Prostate gland (tissue), 2 donors: Measurements from ENCODE around the gene RPS6KA1. TPM values are rescaled to one million over a fixed set of nuclear protein-coding genes. Genes with fewer than 3 reads are reported as not detected.
A peak's percentile ranks its signal among the peaks of the same experiment; 100 is the strongest.

Source experiments
- DNase-seq: peaks from one replicate; pipeline ENCODE4 v3.0.0-alpha.2; 2019; ENCODE audit warnings: low spot score
- H3K27ac ChIP-seq, 2 donors: fragments of 200-600 bp; sonication (generic); 2 replicates each; pipeline ENCODE4 v1.5.1; 2017 to 2019
- H3K27me3 ChIP-seq: fragments of 200-600 bp; sonication (generic); replicated peaks from 2 replicates; pipeline ENCODE4 v1.5.1; 2019; ENCODE audit not compliant: insufficient read depth
- H3K36me3 ChIP-seq, 2 donors: fragments of 200-600 bp; sonication (generic); 1 replicate in 1 of 2; 2 replicates in 1 of 2; pipeline versions ENCODE4 v1.5.1 to v1.8.1; 2017 to 2019
- H3K4me1 ChIP-seq: fragments of 200-600 bp; sonication (generic); replicated peaks from 2 replicates; pipeline ENCODE4 v1.5.1; 2019
- H3K4me3 ChIP-seq, 2 donors: fragments of 200-600 bp; sonication (generic); 2 replicates each; pipeline ENCODE4 v1.5.1; 2017 to 2019
- H3K9me3 ChIP-seq: fragments of 200-600 bp; sonication (generic); 2 replicates; pipeline ENCODE4 v1.5.1; 2017
- POLR2A ChIP-seq: fragments of 450-650 bp; IDR thresholded peaks from one replicate; pipeline ENCODE4 v1.6.1; 2016; ENCODE audit warnings: antibody characterized with exemption, mild to moderate bottlenecking
- POLR2AphosphoS5 ChIP-seq: sonication (generic); formaldehyde crosslinking; IDR thresholded peaks from one replicate; pipeline ENCODE4 v1.6.1; 2017; ENCODE audit warnings: antibody characterized with exemption
- WGBS: methylation state at CpG from one replicate; pipeline ENCODE4 v1.1.5; 2018; 5-methylcytosine and 5-hydroxymethylcytosine counted together
- intact Hi-C: fragments of 100-400 bp; cut with DNase I; formaldehyde crosslinking; loops from one replicate; pipeline ENCODE4 v1.14.2; 2022
- total RNA-seq, 2 donors: library from RNA; depleted of rRNA; stranded (reverse); fragments of >200 nt; gene quantifications; one replicate each; pipeline ENCODE4 v1.1.0, GENCODE V29; 2016
- TF ChIP-seq, protein P1 (sequence below), 4 experiments: fragments of 200-600 bp in 2 of 4; fragments of 450-650 bp in 2 of 4; sonication (generic) in 2 of 4; IDR thresholded peaks; 1 replicate in 3 of 4; 2 replicates in 1 of 4; pipeline ENCODE4 v1.5.1; 2016 to 2019; ENCODE audit warnings: antibody characterized with exemption in 4 of 4, mild to moderate bottlenecking in 2 of 4, moderate library complexity in 2 of 4

Gene RPS6KA1
- total RNA-seq, 2 donors from 2014 or later, result 38.6 to 87.5 TPM

DNA sequence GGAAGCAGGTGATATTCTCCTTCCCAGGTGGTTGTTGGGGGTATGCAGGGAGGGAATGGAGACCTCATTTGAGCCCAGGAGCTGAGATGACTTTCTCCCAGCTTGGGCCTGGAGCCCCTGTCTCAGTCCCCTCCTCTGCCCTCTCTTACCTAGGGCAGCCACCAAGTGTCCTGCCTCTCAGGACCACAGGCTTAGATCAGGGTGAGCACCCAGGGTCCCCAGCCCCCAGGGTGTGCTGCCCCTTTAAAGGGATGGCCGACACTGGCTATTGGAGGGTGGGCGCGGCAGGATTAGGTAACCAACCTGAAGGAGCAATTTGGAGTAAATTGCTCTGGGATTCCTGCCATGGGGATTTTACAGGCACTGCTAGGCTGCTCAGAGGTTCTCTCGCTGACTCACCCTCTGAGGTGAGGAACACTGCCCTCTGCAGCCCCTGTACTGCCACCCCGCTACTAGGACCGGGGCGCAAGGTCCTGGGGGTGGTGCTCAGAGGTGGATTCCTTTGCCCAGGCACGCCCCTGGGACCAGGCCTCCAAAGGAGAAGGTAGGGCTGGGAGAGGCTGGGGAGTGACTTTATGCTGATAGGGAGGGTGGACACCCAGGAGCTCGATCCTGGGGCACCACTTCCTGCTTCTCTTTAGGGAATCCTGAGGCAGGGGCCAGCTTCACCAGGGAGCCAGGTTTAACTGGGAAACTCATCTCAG lies 1.5 kb downstream of the RPS6KA1 start:
- Histone ChIP-seq H3K4me3 (peak overlapping the region; percentile 74 to 95), H3K27me3 (no peaks in the 10 kb centered on the region), H3K27ac (peak overlapping the region; percentile 83 to 91), H3K4me1 (peaks cover 13% of the 10 kb centered on the region), H3K9me3 (no peaks in the 10 kb centered on the region), H3K36me3 (no peaks in the 10 kb centered on the region)
- WGBS, result 25% methylated on average over 9 of the region's 9 CpGs
- peak; percentile 74 for DNase-seq
- intact Hi-C loops, result no loop called here
- TF ChIP-seq, protein P1, sequence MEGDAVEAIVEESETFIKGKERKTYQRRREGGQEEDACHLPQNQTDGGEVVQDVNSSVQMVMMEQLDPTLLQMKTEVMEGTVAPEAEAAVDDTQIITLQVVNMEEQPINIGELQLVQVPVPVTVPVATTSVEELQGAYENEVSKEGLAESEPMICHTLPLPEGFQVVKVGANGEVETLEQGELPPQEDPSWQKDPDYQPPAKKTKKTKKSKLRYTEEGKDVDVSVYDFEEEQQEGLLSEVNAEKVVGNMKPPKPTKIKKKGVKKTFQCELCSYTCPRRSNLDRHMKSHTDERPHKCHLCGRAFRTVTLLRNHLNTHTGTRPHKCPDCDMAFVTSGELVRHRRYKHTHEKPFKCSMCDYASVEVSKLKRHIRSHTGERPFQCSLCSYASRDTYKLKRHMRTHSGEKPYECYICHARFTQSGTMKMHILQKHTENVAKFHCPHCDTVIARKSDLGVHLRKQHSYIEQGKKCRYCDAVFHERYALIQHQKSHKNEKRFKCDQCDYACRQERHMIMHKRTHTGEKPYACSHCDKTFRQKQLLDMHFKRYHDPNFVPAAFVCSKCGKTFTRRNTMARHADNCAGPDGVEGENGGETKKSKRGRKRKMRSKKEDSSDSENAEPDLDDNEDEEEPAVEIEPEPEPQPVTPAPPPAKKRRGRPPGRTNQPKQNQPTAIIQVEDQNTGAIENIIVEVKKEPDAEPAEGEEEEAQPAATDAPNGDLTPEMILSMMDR (IDR thresholded peaks at IDR 0.05), result peak in 3 of 4 experiments; percentile 12 to 54 (median 41)
- peak; percentile 59 for TF ChIP-seq POLR2A
- peak; percentile 61 for TF ChIP-seq POLR2AphosphoS5

DNA sequence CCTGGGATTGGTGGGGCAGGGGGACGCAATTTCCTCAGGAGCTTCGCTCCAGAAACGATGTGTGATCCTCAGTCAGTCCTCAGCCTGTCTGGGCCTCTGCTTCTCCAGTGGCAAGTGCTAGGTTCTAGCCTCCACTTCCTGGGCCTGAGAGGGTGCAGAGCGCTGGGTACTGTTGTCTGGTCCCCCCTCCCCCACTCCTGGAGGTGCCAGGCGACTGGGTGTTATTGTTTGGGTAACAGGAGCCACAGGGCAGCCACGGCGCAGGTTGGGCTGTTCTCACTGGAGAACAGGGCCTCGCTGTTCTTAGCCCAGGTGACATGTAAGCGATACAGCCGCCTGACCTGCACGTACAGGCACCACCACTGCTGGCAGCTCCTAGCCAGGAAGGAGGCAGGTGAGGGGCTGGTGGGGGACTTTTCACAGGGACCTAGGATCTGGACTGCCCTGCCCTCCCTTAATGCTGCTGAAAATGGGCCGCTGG lies 2.1 kb downstream of the RPS6KA1 start:
- 31% methylated on average over 12 of the region's 12 CpGs for WGBS
- Histone ChIP-seq H3K9me3 (no peaks in the 10 kb centered on the region), H3K27ac (peak overlapping the region; percentile 83 to 91), H3K27me3 (no peaks in the 10 kb centered on the region), H3K36me3 (no peaks in the 10 kb centered on the region), H3K4me3 (peak overlapping the region; percentile 74 to 95), H3K4me1 (peaks cover 13% of the 10 kb centered on the region)
- no peak for TF ChIP-seq POLR2AphosphoS5
- TF ChIP-seq, protein P1 (IDR thresholded peaks at IDR 0.05), result no peak
- no peak for TF ChIP-seq POLR2A
- intact Hi-C loops, result no loop called here
- DNase-seq, result peak; percentile 59

DNA sequence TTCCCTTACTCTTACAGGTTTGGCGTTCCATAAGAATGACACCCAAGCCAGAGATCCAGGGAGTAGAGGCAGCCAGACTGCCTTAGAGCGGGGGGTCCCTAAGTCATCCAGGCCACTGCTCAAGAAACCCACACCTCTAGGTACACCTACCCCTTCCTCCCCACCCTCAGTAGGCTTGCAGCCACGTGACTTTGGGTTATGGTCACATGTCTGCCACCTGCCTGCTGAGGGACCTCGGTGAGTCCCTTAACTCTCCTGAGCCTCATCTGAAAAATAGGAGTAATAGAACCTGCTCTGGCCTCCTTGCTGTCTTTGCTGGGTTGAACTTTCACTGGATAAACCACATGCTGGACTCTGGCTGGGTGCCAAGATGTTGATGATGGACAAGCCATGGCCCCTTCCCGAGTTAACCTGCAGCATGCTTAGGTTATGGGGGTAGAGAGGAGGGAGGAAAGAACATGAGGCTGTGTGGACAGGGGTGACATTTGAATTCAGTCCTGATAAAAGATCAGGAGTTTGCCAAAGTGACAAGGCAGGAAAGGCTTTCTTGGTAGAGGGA lies 4.5 kb downstream of the RPS6KA1 start:
- no peak overlapping the region for H3K4me3 ChIP-seq
- H3K27me3 ChIP-seq, result no peaks in the 10 kb centered on the region
- WGBS, result 77% methylated on average over 5 of the region's 5 CpGs
- TF ChIP-seq, protein P1 (IDR thresholded peaks at IDR 0.05), result no peak
- TF ChIP-seq POLR2AphosphoS5, result no peak
- TF ChIP-seq POLR2A, result no peak
- no peak overlapping the region for H3K27ac ChIP-seq
- peaks cover 13% of the 10 kb centered on the region for H3K4me1 ChIP-seq
- H3K36me3 ChIP-seq, result no peaks in the 10 kb centered on the region
- intact Hi-C loops, result no loop called here
- H3K9me3 ChIP-seq, result no peaks in the 10 kb centered on the region
- no peak for DNase-seq

DNA sequence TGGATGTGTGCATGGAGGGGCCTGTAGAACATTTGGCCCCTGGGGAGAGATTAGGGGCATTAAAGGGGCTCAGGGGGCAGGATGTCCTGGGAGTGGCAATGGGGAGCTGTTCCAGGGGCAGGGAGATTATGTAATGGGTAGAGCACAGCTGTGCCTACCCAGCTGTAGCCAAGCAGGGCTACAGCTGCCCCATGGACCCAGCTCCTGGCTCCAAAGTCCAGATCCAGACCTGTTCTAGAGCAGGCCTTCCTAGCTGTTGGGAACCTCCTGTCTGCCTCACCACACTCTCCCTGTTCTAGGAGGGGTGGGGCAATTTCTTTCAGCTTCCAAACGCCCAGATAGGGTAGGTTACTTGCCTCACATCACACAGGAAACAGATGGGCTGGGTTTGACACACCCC lies 5.6 kb downstream of the RPS6KA1 start:
- Histone ChIP-seq H3K9me3 (no peaks in the 10 kb centered on the region), H3K36me3 (no peaks in the 10 kb centered on the region), H3K4me1 (peaks cover 13% of the 10 kb centered on the region), H3K27me3 (no peaks in the 10 kb centered on the region), H3K4me3 (no peak overlapping the region), H3K27ac (no peak overlapping the region)
- no peak for DNase-seq
- 47% methylated on average over 1 of the region's 1 CpG for WGBS
- intact Hi-C loops, result no loop called here
- TF ChIP-seq POLR2A (no peak), POLR2AphosphoS5 (no peak)
- TF ChIP-seq, protein P1 (IDR thresholded peaks at IDR 0.05), result no peak
